Measurements from ENCODE around the gene NRXN3. TPM values are rescaled to one million over a fixed set of nuclear protein-coding genes. Genes with fewer than 3 reads are reported as not detected.

Gene NRXN3
- total RNA-seq, 2 donors from 2014 or later = not detected

- H3K27ac Mint-ChIP-seq = no peak overlapping the region
These were observed 1281.4 kb downstream of the NRXN3 start for GRCh38 chr14:79451601-79452000.

GRCh38 chr14:79453276-79453675 lies 1283.1 kb downstream of the NRXN3 start:
- H3K9me3 ChIP-seq (ENCODE audit: control insufficient read depth, low read length, poor library complexity, severe bottlenecking) = no peaks in the 10 kb centered on the region
- Mint-ChIP-seq H3K4me3 (no peak overlapping the region), H3K36me3 (ENCODE audit: low read depth) (no peaks in the 10 kb centered on the region), H3K4me1 (no peaks in the 10 kb centered on the region), H3K27ac (no peak overlapping the region), H3K27me3 (no peaks in the 10 kb centered on the region)
- DNase-seq (no peak), ATAC-seq (no peak)

More at GRCh38 chr14:79451601-79452000, 1281.4 kb downstream of the NRXN3 start:
- DNase-seq (no peak), ATAC-seq (no peak)
- Mint-ChIP-seq H3K4me3 (no peak overlapping the region), H3K4me1 (no peaks in the 10 kb centered on the region), H3K36me3 (ENCODE audit: low read depth) (no peaks in the 10 kb centered on the region), H3K27me3 (no peaks in the 10 kb centered on the region)
- no peaks in the 10 kb centered on the region for H3K9me3 ChIP-seq (ENCODE audit: control insufficient read depth, low read length, poor library complexity, severe bottlenecking)

- ATAC-seq (no peak), DNase-seq (no peak)
- Mint-ChIP-seq H3K4me1 (no peaks in the 10 kb centered on the region), H3K36me3 (ENCODE audit: low read depth) (no peaks in the 10 kb centered on the region), H3K4me3 (no peak overlapping the region), H3K27ac (no peak overlapping the region), H3K27me3 (no peaks in the 10 kb centered on the region)
- no peaks in the 10 kb centered on the region for H3K9me3 ChIP-seq (ENCODE audit: control insufficient read depth, low read length, poor library complexity, severe bottlenecking)
These were observed 1294.3 kb downstream of the NRXN3 start for GRCh38 chr14:79464468-79464867.

- no peaks in the 10 kb centered on the region for H3K9me3 ChIP-seq (ENCODE audit: control insufficient read depth, low read length, poor library complexity, severe bottlenecking)
- no peaks in the 10 kb centered on the region for H3K36me3 Mint-ChIP-seq (ENCODE audit: low read depth)
- no peak overlapping the region for H3K4me3 Mint-ChIP-seq
- no peaks in the 10 kb centered on the region for H3K27me3 Mint-ChIP-seq
- H3K4me1 Mint-ChIP-seq = no peaks in the 10 kb centered on the region
- no peak overlapping the region for H3K27ac Mint-ChIP-seq
- no peak for ATAC-seq
- no peak for DNase-seq
These were observed 1295.5 kb downstream of the NRXN3 start for GRCh38 chr14:79465651-79466050.

GRCh38 chr14:79466938-79467527 lies 1296.9 kb downstream of the NRXN3 start:
- DNase-seq (no peak), ATAC-seq (no peak)
- Mint-ChIP-seq H3K4me3 (no peak overlapping the region), H3K27ac (no peak overlapping the region), H3K4me1 (no peaks in the 10 kb centered on the region), H3K27me3 (no peaks in the 10 kb centered on the region), H3K36me3 (ENCODE audit: low read depth) (no peaks in the 10 kb centered on the region)
- H3K9me3 ChIP-seq (ENCODE audit: control insufficient read depth, low read length, poor library complexity, severe bottlenecking) = no peaks in the 10 kb centered on the region

- Mint-ChIP-seq H3K36me3 (ENCODE audit: low read depth) (no peaks in the 10 kb centered on the region), H3K4me3 (no peak overlapping the region), H3K27me3 (no peaks in the 10 kb centered on the region), H3K4me1 (no peaks in the 10 kb centered on the region), H3K27ac (no peak overlapping the region)
- no peak for DNase-seq
- H3K9me3 ChIP-seq (ENCODE audit: control insufficient read depth, low read length, poor library complexity, severe bottlenecking) = no peaks in the 10 kb centered on the region
- no peak for ATAC-seq
These were observed 1297.7 kb downstream of the NRXN3 start for GRCh38 chr14:79467835-79468234.

GRCh38 chr14:79468486-79468885 lies 1298.3 kb downstream of the NRXN3 start:
- no peaks in the 10 kb centered on the region for H3K27me3 Mint-ChIP-seq

GRCh38 chr14:79473651-79474050 lies 1303.5 kb downstream of the NRXN3 start:
- H3K27ac Mint-ChIP-seq = no peak overlapping the region
- H3K4me1 Mint-ChIP-seq = no peaks in the 10 kb centered on the region
- DNase-seq = no peak
- H3K36me3 Mint-ChIP-seq (ENCODE audit: low read depth) = no peaks in the 10 kb centered on the region
- no peaks in the 10 kb centered on the region for H3K9me3 ChIP-seq (ENCODE audit: control insufficient read depth, low read length, poor library complexity, severe bottlenecking)
- ATAC-seq = no peak
- no peak overlapping the region for H3K4me3 Mint-ChIP-seq
- H3K27me3 Mint-ChIP-seq = no peaks in the 10 kb centered on the region

More at GRCh38 chr14:79468486-79468885, 1298.3 kb downstream of the NRXN3 start:
- no peaks in the 10 kb centered on the region for H3K4me1 Mint-ChIP-seq
- no peak overlapping the region for H3K4me3 Mint-ChIP-seq
- H3K9me3 ChIP-seq (ENCODE audit: control insufficient read depth, low read length, poor library complexity, severe bottlenecking) = no peaks in the 10 kb centered on the region
- no peaks in the 10 kb centered on the region for H3K36me3 Mint-ChIP-seq (ENCODE audit: low read depth)
- ATAC-seq (no peak), DNase-seq (no peak)
- H3K27ac Mint-ChIP-seq = no peak overlapping the region

- Mint-ChIP-seq H3K27me3 (no peaks in the 10 kb centered on the region), H3K4me1 (no peaks in the 10 kb centered on the region), H3K4me3 (no peak overlapping the region), H3K36me3 (ENCODE audit: low read depth) (no peaks in the 10 kb centered on the region), H3K27ac (no peak overlapping the region)
- no peak for DNase-seq
- H3K9me3 ChIP-seq (ENCODE audit: control insufficient read depth, low read length, poor library complexity, severe bottlenecking) = no peaks in the 10 kb centered on the region
- ATAC-seq = no peak
These were observed 1305.8 kb downstream of the NRXN3 start for GRCh38 chr14:79475887-79476532.

GRCh38 chr14:79476552-79476951 lies 1306.4 kb downstream of the NRXN3 start:
- Mint-ChIP-seq H3K4me3 (no peak overlapping the region), H3K27ac (no peak overlapping the region), H3K4me1 (no peaks in the 10 kb centered on the region)

GRCh38 chr14:79480212-79480611 lies 1310.0 kb downstream of the NRXN3 start:
- Mint-ChIP-seq H3K27ac (no peak overlapping the region), H3K27me3 (no peaks in the 10 kb centered on the region), H3K4me1 (no peaks in the 10 kb centered on the region), H3K36me3 (ENCODE audit: low read depth) (no peaks in the 10 kb centered on the region), H3K4me3 (no peak overlapping the region)
- ATAC-seq (no peak), DNase-seq (no peak)
- H3K9me3 ChIP-seq (ENCODE audit: control insufficient read depth, low read length, poor library complexity, severe bottlenecking) = no peaks in the 10 kb centered on the region

More at GRCh38 chr14:79476552-79476951, 1306.4 kb downstream of the NRXN3 start:
- no peak for DNase-seq
- no peaks in the 10 kb centered on the region for H3K9me3 ChIP-seq (ENCODE audit: control insufficient read depth, low read length, poor library complexity, severe bottlenecking)
- no peaks in the 10 kb centered on the region for H3K36me3 Mint-ChIP-seq (ENCODE audit: low read depth)
- no peak for ATAC-seq
- H3K27me3 Mint-ChIP-seq = no peaks in the 10 kb centered on the region

- no peaks in the 10 kb centered on the region for H3K9me3 ChIP-seq (ENCODE audit: control insufficient read depth, low read length, poor library complexity, severe bottlenecking)
- Mint-ChIP-seq H3K36me3 (ENCODE audit: low read depth) (no peaks in the 10 kb centered on the region), H3K4me3 (no peak overlapping the region), H3K4me1 (no peaks in the 10 kb centered on the region), H3K27ac (no peak overlapping the region), H3K27me3 (no peaks in the 10 kb centered on the region)
- DNase-seq = no peak
- ATAC-seq = no peak
These were observed 1312.7 kb downstream of the NRXN3 start for GRCh38 chr14:79482825-79483224.

GRCh38 chr14:79483477-79484388 lies 1313.6 kb downstream of the NRXN3 start:
- ATAC-seq = no peak
- no peaks in the 10 kb centered on the region for H3K36me3 Mint-ChIP-seq (ENCODE audit: low read depth)
- H3K9me3 ChIP-seq (ENCODE audit: control insufficient read depth, low read length, poor library complexity, severe bottlenecking) = no peaks in the 10 kb centered on the region
- no peaks in the 10 kb centered on the region for H3K27me3 Mint-ChIP-seq
- no peaks in the 10 kb centered on the region for H3K4me1 Mint-ChIP-seq
- H3K27ac Mint-ChIP-seq = no peak overlapping the region
- H3K4me3 Mint-ChIP-seq = no peak overlapping the region
- DNase-seq = no peak
